Ovary (tissue), 10 donors: ENCODE results near the gene COX11. TPM values are rescaled to one million over a fixed set of nuclear protein-coding genes. Genes with fewer than 3 reads are reported as not detected.

Experiments
- DNase-seq, 5 donors: peaks; one replicate each; pipeline ENCODE4 v3.0.0-alpha.2; 2019 to 2020
- H3K27ac ChIP-seq, 2 donors: fragments of 200-600 bp; one replicate each; pipeline versions ENCODE4 v1.5.1 to v1.8.0; 2019 to 2022
- H3K27me3 ChIP-seq: fragments of 200-600 bp; one replicate; pipeline ENCODE4 v1.8.0; 2022
- H3K36me3 ChIP-seq: fragments of 200-600 bp; sonication (generic); one replicate; pipeline ENCODE4 v1.5.1; 2019
- H3K4me1 ChIP-seq: one replicate; pipeline ENCODE4 v1.8.1; 2013; ENCODE audit warnings: mild to moderate bottlenecking, moderate library complexity; ENCODE audit not compliant: insufficient read depth
- H3K4me3 ChIP-seq: fragments of 200-600 bp; sonication (generic); one replicate; pipeline ENCODE4 v1.5.1; 2017
- H3K9me3 ChIP-seq, 2 donors: fragments of 200-600 bp in 1 of 2; sonication (generic) in 1 of 2; one replicate each; pipeline versions ENCODE4 v1.5.1 to v1.8.1; 2013 to 2019; ENCODE audit warnings: mild to moderate bottlenecking in 1 of 2, moderate library complexity in 1 of 2
- EP300 ChIP-seq: sonication (generic); formaldehyde crosslinking; IDR thresholded peaks from one replicate; pipeline ENCODE4 v1.6.1; 2017; ENCODE audit warnings: antibody characterized with exemption
- POLR2A ChIP-seq: fragments of 450-650 bp; IDR thresholded peaks from one replicate; pipeline ENCODE4 v1.6.1; 2017; ENCODE audit warnings: antibody characterized with exemption, mild to moderate bottlenecking, moderate library complexity
- WGBS, 3 donors: extraction: QIAGEN DNeasy Blood & Tissue Kit in 1 of 3; methylation state at CpG; one replicate each; pipeline versions ENCODE4 v1.1.5 to v1.1.7; 2013 to 2017; 5-methylcytosine and 5-hydroxymethylcytosine counted together
- intact Hi-C, 4 donors: fragments of 100-400 bp; cut with DNase I; formaldehyde crosslinking; loops; one replicate each; pipeline versions ENCODE4 v1.11.0 to v1.15.1; 2022 to 2023
- long read RNA-seq, 3 donors: library from polyadenylated mRNA in 2 of 3; unstranded in 2 of 3; transcript quantifications; one replicate each; pipeline ENCODE4 v2.0.0 and lab custom pipeline, GENCODE V29; 2021 to 2026
- polyA plus RNA-seq, 2 donors: library from polyadenylated mRNA; stranded (reverse); fragments of 200-250 nt in 1 of 2; fragments of 350-450 nt in 1 of 2; fragmentation: Illumina TruSeq in 1 of 2; extraction: RNeasy Lipid Tissue Mini Kit (QIAGEN cat#74804) in 1 of 2; gene quantifications; one replicate each; pipeline ENCODE4 v1.2.3, GENCODE V29; 2013 to 2014
- total RNA-seq, 7 donors: library from RNA; depleted of rRNA in 2 of 7; stranded (reverse); fragments of >200 nt in 2 of 7; fragmentation: NEBNext Ultra II Directional in 3 of 7; extraction: Animal tissue kit (Norgen Biotek cat#: 25700) in 3 of 7; gene quantifications; one replicate each; pipeline versions ENCODE4 v1.1.0 to v1.2.4, GENCODE V29; 2016 to 2023
- TF ChIP-seq, protein P1 (sequence below), 3 donors: fragments of 450-650 bp in 2 of 3; fragments of 200-600 bp in 1 of 3; IDR thresholded peaks; one replicate each; pipeline versions ENCODE4 v1.5.1 to v1.8.0; 2016 to 2022; ENCODE audit warnings: antibody characterized with exemption in 3 of 3, mild to moderate bottlenecking in 1 of 3
- donor health status: DM: no; HTN: no; CAD: no; lungs with moderate emphysema.
- donor health status: DM: no; HTN: no; CAD: no.
- donor health status: Bipolar disorder and iron deficiency.
- donor health status: DM: yes; HTN: yes; CAD: no.
- donor health status: DM: no; HTN: no; CAD: no.
- donor health status: DM: yes; HTN: yes; CAD: no.

Gene COX11, protein sequence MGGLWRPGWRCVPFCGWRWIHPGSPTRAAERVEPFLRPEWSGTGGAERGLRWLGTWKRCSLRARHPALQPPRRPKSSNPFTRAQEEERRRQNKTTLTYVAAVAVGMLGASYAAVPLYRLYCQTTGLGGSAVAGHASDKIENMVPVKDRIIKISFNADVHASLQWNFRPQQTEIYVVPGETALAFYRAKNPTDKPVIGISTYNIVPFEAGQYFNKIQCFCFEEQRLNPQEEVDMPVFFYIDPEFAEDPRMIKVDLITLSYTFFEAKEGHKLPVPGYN
- total RNA-seq (10 to 100 TPM; 42.0 to 74.0 (median 51.9) TPM), polyA plus RNA-seq (10 to 100 TPM; 35.1 to 57.3 TPM)
- long read RNA-seq, donor 1, transcript COX11-201 (4 exons, 2,497 nt): major isoform, 141 of 152 reads
- long read RNA-seq, donor 1, partial matches to known transcripts: 1 of 152 reads
- long read RNA-seq, donor 1, other reads (novel, unspliced or antisense): 3 of 152 reads
- long read RNA-seq, donor 2, transcript COX11-201 (4 exons, 2,497 nt): minor isoform, 13 of 49 reads
- long read RNA-seq, donor 2, transcript COX11-202 (3 exons, 1,108 nt): minor isoform, 7 of 49 reads
- long read RNA-seq, donor 2, transcript COX11-204 (5 exons, 1,054 nt): minor isoform, 6 of 49 reads
- long read RNA-seq, donor 2, transcript COX11-203 (1 exons, 3,244 nt): major isoform, 17 of 49 reads
- long read RNA-seq, donor 2, partial matches to known transcripts: 5 of 49 reads
- long read RNA-seq, donor 2, other reads (novel, unspliced or antisense): 0 of 49 reads
- long read RNA-seq, donor 3, transcript COX11-201 (4 exons, 2,497 nt): major isoform, 28 of 33 reads
- long read RNA-seq, donor 3, partial matches to known transcripts: 0 of 33 reads
- long read RNA-seq, donor 3, other reads (novel, unspliced or antisense): 1 of 33 reads

DNA sequence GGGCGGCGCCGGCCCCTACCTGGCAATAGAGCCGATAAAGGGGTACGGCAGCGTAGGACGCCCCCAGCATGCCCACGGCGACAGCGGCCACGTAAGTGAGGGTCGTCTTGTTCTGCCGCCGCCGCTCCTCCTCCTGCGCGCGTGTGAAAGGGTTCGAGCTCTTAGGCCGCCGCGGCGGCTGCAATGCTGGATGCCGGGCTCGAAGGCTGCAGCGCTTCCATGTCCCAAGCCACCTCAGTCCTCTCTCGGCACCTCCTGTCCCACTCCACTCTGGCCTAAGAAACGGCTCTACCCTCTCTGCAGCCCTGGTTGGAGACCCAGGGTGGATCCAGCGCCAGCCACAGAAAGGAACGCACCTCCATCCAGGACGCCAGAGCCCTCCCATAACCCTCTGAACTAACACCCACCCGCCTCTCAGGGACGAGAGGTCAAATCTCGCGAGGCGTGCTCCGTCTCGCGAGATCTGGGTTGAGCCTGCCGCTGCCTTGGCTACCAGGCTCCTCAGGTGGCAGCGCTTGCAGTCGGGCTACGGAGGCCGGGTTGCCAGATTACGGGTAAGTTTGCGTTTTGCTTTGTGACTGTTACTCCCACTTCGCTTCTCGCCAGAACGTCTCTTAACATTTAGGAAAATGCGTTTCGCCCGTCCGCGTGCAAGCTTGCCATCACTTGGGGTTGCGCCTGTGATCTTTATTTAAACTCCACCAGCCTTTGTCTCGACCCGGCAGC lies at the start of gene COX11, which contains the start of gene STXBP4:
COX11 (minus strand) TSS at position 393 of the 726 bp plus-strand sequence; CDS start at position 385, 8 bp downstream.
STXBP4 (plus strand) TSS at position 504 of the 726 bp plus-strand sequence. CDS start 17,455 bp downstream, outside the sequence.
- Histone ChIP-seq H3K27ac (peak within 1 kb of the TSS; percentile 54 to 63), H3K4me3 (peak within 1 kb of the TSS; percentile 76), H3K27me3 (no peaks in the 10 kb centered on the region), H3K4me1 (peaks cover 2% of the 10 kb centered on the region), H3K9me3 (no peaks in the 10 kb centered on the region), H3K36me3 (no peaks in the 10 kb centered on the region)
- intact Hi-C loops: no loop called here
- TF ChIP-seq EP300 (no peak), POLR2A (peak; percentile 66)
- TF ChIP-seq, protein P1, sequence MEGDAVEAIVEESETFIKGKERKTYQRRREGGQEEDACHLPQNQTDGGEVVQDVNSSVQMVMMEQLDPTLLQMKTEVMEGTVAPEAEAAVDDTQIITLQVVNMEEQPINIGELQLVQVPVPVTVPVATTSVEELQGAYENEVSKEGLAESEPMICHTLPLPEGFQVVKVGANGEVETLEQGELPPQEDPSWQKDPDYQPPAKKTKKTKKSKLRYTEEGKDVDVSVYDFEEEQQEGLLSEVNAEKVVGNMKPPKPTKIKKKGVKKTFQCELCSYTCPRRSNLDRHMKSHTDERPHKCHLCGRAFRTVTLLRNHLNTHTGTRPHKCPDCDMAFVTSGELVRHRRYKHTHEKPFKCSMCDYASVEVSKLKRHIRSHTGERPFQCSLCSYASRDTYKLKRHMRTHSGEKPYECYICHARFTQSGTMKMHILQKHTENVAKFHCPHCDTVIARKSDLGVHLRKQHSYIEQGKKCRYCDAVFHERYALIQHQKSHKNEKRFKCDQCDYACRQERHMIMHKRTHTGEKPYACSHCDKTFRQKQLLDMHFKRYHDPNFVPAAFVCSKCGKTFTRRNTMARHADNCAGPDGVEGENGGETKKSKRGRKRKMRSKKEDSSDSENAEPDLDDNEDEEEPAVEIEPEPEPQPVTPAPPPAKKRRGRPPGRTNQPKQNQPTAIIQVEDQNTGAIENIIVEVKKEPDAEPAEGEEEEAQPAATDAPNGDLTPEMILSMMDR (IDR thresholded peaks at IDR 0.05): peak in 1 of 3 donors; percentile 19
- 0 to 1% (median 0%) methylated on average over 54 to 57 of the region's 57 CpGs for WGBS, 3 donors
- peak; percentile 91 to 96 (median 94) for DNase-seq

DNA sequence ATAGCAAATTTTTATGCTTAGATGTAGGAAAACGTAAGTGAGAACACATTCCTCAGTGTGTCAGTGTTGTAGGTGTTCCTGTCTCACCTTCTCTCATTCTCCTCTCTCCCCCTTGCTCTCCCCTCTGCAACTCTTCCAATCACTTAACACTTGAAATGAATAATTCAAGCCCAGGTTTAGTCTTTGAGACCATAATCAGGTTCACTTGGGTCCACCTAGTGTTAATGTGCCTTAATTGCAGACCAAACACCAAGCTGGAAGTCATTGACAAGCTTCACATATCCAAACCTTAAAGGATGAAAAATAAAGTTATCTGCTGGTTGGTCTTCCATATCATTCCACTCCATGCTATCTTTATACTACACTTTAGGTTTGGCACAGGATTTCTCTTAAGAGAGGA lies 37.1 kb upstream of the COX11 start:
- intact Hi-C loops: no loop called here
- no peak for DNase-seq
- 91 to 98% (median 96%) methylated on average over 1 of the region's 1 CpG for WGBS, 3 donors
- TF ChIP-seq POLR2A (no peak), EP300 (no peak)
- TF ChIP-seq, protein P1 (IDR thresholded peaks at IDR 0.05): no peak
- no peak overlapping the region for H3K4me3 ChIP-seq
- no peak overlapping the region for H3K27ac ChIP-seq
- no peaks in the 10 kb centered on the region for H3K9me3 ChIP-seq
- H3K4me1 ChIP-seq: no peaks in the 10 kb centered on the region
- no peaks in the 10 kb centered on the region for H3K36me3 ChIP-seq
- H3K27me3 ChIP-seq: no peaks in the 10 kb centered on the region

DNA sequence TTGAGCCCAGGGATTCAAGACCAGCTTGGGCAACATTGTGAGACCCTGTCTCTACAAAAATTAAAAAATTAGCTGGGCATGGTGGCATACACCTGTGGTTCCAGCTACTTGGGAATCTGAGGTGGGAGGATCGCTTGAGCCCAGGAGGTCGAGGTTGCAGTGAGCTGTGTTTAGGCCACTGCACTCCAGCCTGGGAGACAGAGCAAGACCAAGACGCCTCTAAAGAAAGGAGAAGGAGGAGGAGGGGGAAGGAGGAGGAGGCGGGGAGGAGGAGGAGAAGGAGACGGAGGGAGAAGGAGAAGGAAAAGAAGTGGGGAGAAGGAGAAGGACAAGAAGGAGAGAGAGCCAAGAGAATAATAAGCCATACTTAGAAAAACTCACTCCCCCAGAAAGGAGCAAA lies 36.0 kb upstream of the COX11 start:
- no peak for DNase-seq
- Histone ChIP-seq H3K9me3 (no peaks in the 10 kb centered on the region), H3K4me3 (no peak overlapping the region), H3K4me1 (no peaks in the 10 kb centered on the region), H3K27me3 (no peaks in the 10 kb centered on the region), H3K36me3 (no peaks in the 10 kb centered on the region), H3K27ac (no peak overlapping the region)
- 86 to 89% (median 88%) methylated on average over 5 of the region's 5 CpGs for WGBS, 3 donors
- TF ChIP-seq, protein P1 (IDR thresholded peaks at IDR 0.05): no peak
- TF ChIP-seq POLR2A (no peak), EP300 (no peak)
- intact Hi-C loops: no loop called here

DNA sequence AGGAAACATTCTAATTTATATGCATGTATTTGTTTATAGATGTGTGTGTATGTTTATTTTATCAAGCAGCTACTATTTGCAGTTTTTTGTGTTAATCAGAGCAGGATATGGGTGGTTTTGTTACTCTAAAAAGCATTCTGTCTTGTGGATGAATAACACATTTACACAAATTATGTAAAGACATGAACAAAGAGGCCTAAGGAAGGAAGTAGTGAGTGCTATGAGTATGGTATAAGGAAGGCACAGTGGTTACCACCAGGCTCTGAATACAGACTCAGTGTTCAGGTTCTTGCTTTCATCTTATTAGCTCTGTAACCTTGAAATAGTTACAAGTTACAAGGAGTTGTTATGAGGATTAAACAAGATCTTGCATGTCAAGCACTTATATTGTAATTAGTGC lies 34.0 kb upstream of the COX11 start:
- no peak for TF ChIP-seq POLR2A
- TF ChIP-seq, protein P1 (IDR thresholded peaks at IDR 0.05): no peak
- no peak for TF ChIP-seq EP300
- DNase-seq: no peak
- Histone ChIP-seq H3K27me3 (no peaks in the 10 kb centered on the region), H3K36me3 (no peaks in the 10 kb centered on the region), H3K27ac (no peak overlapping the region), H3K9me3 (no peaks in the 10 kb centered on the region), H3K4me1 (no peaks in the 10 kb centered on the region), H3K4me3 (no peak overlapping the region)
- intact Hi-C loops: no loop called here
